VCaP (cell line): ENCODE results near the gene RUNX2.

Source experiments
- H3K27ac ChIP-seq: fragments of 450-650 bp; 2 replicates; pipeline ENCODE4 v1.5.1; 2017
- TF ChIP-seq, protein P1 (sequence below): fragments of 450-650 bp; conservative IDR thresholded peaks from 2 replicates; pipeline ENCODE4 v1.5.1; 2017; ENCODE audit warnings: mild to moderate bottlenecking, moderate library complexity

The RUNX2 gene

DNA sequence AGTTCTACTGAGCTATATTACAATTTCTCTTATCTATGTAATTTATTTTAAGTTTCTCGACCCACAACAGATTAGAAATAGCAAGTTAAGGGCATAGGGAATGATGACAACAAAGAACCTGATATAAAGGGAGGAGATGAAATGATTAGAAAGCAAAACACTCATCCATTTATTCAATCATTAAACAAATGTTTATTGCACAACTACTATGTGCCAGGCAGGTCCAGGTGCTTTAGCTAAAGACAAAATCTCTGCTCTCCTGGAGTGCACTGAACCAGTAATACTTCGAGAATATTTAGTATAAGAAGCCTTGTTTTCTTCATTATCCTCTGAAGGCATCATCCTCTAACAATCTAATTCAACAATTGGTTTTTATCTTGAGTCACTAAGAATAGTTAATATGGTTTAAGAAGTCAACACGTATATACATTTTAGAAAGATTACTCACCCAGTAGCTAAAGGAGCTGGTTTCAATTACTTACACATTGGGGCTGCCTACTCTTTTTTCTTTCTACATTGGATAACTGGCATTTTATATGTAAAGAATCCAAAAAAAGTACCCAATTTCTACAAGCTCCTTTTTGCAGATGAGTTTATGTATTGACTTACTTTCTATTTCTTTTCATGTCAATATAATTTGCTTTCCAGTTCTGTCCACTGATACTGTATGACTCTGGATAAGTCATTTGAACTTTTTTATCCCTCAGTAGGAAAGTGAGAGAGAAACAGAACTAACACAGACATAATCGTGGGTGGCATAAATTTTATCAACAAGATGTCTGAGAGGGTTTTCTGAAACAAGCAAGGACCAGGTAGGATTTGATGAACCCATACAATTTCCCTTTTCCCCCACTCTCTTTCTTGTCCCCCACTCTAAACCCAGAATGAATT lies 375.0 kb downstream of the RUNX2 start:
- H3K27ac ChIP-seq = no peak overlapping the region
- TF ChIP-seq, protein P1, sequence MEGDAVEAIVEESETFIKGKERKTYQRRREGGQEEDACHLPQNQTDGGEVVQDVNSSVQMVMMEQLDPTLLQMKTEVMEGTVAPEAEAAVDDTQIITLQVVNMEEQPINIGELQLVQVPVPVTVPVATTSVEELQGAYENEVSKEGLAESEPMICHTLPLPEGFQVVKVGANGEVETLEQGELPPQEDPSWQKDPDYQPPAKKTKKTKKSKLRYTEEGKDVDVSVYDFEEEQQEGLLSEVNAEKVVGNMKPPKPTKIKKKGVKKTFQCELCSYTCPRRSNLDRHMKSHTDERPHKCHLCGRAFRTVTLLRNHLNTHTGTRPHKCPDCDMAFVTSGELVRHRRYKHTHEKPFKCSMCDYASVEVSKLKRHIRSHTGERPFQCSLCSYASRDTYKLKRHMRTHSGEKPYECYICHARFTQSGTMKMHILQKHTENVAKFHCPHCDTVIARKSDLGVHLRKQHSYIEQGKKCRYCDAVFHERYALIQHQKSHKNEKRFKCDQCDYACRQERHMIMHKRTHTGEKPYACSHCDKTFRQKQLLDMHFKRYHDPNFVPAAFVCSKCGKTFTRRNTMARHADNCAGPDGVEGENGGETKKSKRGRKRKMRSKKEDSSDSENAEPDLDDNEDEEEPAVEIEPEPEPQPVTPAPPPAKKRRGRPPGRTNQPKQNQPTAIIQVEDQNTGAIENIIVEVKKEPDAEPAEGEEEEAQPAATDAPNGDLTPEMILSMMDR = no peak

DNA sequence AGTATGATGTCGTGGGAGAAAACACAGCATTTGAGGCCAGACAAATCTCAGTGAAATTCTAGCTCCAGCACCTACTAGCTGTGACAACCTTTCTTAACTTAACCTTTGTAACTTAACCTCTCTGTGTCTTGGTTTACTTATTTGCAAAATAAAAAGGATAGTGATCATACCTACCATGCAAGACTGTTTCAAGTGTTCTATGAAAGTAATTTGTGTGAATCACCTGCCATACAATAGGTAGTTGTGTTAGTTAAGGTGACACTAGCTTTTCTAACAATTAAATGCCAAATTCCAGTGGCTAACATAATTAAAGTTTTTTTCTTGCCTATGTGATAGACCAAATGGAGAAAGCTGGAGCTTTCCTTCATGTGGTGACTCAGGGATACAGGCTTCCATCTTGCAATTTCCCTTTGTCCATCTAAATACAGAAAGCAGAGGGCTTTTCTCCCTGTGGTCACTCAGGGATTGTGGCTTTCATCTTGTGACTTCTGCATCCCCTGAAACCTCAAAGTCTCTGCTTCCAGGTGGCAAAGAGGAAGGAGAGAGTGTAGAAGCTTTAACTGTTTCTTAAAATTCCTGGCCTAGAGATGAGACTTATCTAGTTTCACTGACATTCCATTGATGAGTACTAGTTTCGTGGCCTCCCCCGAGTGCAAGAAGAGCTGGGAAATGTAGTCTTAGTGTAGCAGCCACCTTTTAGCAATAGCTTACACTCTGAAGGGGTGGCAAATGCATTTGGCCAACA lies 376.1 kb downstream of the RUNX2 start:
- no peak overlapping the region for H3K27ac ChIP-seq
- TF ChIP-seq, protein P1 = no peak

- TF ChIP-seq, protein P1 = no peak
- no peak overlapping the region for H3K27ac ChIP-seq
Measured at GRCh38 chr6:45705137-45705855, 377.2 kb downstream of the RUNX2 start.

GRCh38 chr6:45706319-45706718 lies 378.2 kb downstream of the RUNX2 start:
- no peak overlapping the region for H3K27ac ChIP-seq
- TF ChIP-seq, protein P1 = no peak

GRCh38 chr6:45707176-45707575 lies 379.0 kb downstream of the RUNX2 start:
- H3K27ac ChIP-seq = no peak overlapping the region
- TF ChIP-seq, protein P1 = no peak

DNA sequence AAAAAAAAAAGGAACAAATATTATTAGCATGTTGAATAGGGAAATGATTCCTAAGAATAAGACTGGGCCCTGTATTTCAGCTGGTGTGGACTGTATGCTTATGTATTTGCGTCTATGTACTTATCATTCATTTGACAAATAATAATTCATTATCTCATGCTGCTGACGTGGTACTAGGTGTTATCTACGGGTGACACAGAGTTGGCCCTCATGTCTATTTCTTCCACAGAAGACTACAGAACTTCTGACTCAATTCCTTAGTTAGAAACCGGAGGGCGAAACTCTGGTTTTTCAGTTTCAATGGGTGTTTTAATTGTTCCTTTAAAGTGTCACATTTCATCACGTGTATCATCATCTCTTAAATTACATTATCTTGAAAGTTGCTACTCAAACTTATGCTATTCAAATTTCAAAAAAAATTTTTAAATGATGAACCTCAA lies 381.7 kb downstream of the RUNX2 start:
- TF ChIP-seq, protein P1 = no peak
- H3K27ac ChIP-seq = no peak overlapping the region
